OCI-M1 (cell line): Measurements from ENCODE around the gene ARMCX4.
"Not testable (repeated sequence)": the region's sequence is repeated elsewhere in the genome, so short reads cannot be mapped to it uniquely, and the experiment has no call there.

Source experiments
- DNase-seq: peaks from one replicate; lab custom pipeline; 2025; lab: John Stamatoyannopoulos, UW

The ARMCX4 gene

GRCh38 chrX:101485212-101485949 is at the start of gene ARMCX4:
TSS of gene ARMCX4 (plus strand) at chrX:101485456. CDS start at chrX:101488590, 3,134 bp downstream.
- no peak for DNase-seq

- DNase-seq, result no peak
Measured at GRCh38 chrX:101442085-101442484, 43.2 kb upstream of the ARMCX4 start.

- no peak for DNase-seq
Measured at GRCh38 chrX:101449279-101449678, 36.0 kb upstream of the ARMCX4 start.

- peak; percentile 73 for DNase-seq
Measured at GRCh38 chrX:101450085-101450484, 35.2 kb upstream of the ARMCX4 start.

- peak; percentile 1 for DNase-seq
Measured at GRCh38 chrX:101450961-101451360, 34.3 kb upstream of the ARMCX4 start.

- peak; percentile 23 for DNase-seq
Measured at GRCh38 chrX:101452056-101452455, 33.2 kb upstream of the ARMCX4 start.

GRCh38 chrX:101460669-101461068 is 24.6 kb upstream of the ARMCX4 start:
- DNase-seq, result peak; percentile 1

- DNase-seq, result peak; percentile 35
Measured at GRCh38 chrX:101462892-101463291, 22.4 kb upstream of the ARMCX4 start.

GRCh38 chrX:101478366-101478765 is 6.9 kb upstream of the ARMCX4 start:
- no peak for DNase-seq

GRCh38 chrX:101482296-101482695 is 3.0 kb upstream of the ARMCX4 start:
- DNase-seq, result no peak

GRCh38 chrX:101483705-101484104 is 1.6 kb upstream of the ARMCX4 start:
- DNase-seq, result peak; percentile 10

- DNase-seq, result no peak
Measured at GRCh38 chrX:101484135-101484534, 1.1 kb upstream of the ARMCX4 start.

- DNase-seq, result no peak
Measured at GRCh38 chrX:101488796-101489195, 3.5 kb downstream of the ARMCX4 start.

GRCh38 chrX:101491943-101492342 is 6.7 kb downstream of the ARMCX4 start:
- no peak for DNase-seq

- no peak for DNase-seq
Measured at GRCh38 chrX:101493225-101493624, 8.0 kb downstream of the ARMCX4 start.

GRCh38 chrX:101502929-101503328 is 17.7 kb downstream of the ARMCX4 start:
- DNase-seq, result not testable (repeated sequence)

GRCh38 chrX:101507372-101507771 is 22.1 kb downstream of the ARMCX4 start:
- DNase-seq, result no peak

GRCh38 chrX:101507986-101508385 is 22.7 kb downstream of the ARMCX4 start:
- DNase-seq, result no peak

GRCh38 chrX:101530944-101531343 is 45.7 kb downstream of the ARMCX4 start:
- DNase-seq, result no peak
